Measurements from ENCODE around the gene SDF4.

DNA sequence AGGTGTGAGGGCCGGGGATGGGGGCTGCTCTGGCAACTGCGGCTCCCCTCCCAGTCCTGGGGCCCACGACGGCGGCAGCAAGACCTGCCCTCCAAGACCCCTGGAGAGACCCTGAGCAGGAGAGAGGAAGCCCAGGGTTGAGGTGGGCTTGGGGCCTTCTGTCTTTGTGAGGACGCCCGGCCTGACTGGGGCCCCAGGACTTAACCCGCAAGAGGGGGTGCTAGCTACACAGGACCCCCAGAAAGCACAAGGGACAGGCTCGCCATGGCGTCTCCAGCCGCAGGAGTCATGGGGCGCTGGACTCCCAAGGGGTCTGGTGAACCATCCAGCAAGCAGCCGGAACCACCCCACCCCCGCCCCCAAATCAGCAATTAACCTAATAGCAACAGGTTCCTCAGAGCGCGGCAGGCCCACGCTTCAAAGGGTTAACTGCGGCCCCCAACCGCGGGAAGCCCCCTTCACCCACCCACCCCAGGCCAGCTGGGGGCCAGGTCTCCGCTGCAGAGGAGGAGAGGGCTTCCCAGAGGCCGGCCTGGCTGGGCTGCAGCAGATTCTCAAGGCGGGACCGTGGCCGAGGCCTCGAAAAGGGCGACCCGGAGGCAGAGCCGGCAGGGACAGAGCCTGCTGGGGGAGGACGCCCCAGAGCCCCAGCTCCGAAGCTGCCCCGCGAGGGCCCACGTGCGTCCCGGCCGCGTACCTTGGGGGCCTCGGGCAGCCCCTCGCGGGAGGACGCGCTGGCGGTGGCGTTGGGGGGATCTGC is 14.2 kb upstream of the SDF4 start:
- no peak for TF ChIP-seq EZH2 (IDR thresholded peaks at IDR 0.05; ENCODE audit: low read depth, unreplicated experiment)
- TF ChIP-seq CTCF (conservative IDR thresholded peaks at IDR 0.05; ENCODE audit: low read depth in 2 of 2): no peak
